ENCODE measurements around the gene CA14. TPM values are rescaled to one million over a fixed set of nuclear protein-coding genes. Genes with fewer than 3 reads are reported as not detected.

Gene CA14
- total and polyA plus RNA-seq, 9 of the 15 experiments (the other 6 are each of a cell fraction or from before 2014, with no cell fraction given): 0.13 to 0.57 (median 0.26) TPM; not detected in 1

DNA sequence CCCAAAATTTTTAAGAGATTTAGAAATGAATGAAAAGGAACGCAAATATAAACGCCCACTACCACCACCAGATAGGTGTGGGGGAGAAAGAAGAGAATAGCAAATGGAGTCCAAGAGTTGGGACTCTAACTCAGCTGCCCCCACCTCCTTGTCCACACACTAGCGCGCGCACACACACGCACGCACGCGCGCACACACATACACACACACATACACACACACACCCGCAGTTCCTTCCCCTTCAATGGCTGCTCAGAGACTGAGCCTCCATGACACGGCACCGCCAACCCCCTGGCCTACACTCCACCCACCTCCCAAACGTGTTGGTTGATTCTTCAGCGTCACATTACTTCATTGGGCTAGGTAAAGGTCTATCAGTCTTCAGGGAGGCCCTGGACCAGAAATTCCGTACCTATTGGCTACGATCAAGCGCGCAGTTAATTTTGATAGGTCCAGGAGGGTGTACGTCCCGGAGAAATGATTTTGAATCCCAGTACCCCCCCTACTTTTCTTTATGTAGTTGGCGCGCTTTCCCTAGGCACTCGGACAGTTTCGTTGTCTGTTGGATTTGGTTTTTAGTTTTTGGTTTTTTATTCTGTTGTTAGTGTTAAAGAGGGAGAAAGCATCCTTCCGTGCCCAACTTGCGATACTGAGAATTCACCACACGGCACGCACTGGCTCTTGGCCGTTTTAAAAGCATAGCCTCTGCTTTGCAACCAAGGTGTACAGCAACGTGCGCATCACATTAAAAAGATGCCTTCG is 21.5 kb upstream of the CA14 start, which contains the start of gene ANP32E (continued):
- TF ChIP-seq ZC3H4 (CRISPR knock-in tag; IDR thresholded peaks at IDR 0.05; ENCODE audit: borderline replicate concordance) (no peak), ELF1 (tag; IDR thresholded peaks at IDR 0.05) (peak; percentile 29; the same call in 1 of the 2 replicates), MAZ (CRISPR knock-in tag; conservative IDR thresholded peaks at IDR 0.05 in 1 of 2, IDR thresholded peaks at IDR 0.05 in 1 of 2) (peak in 1 of 2 experiments; percentile 86; a peak in 2 of 4 replicates), ATF7 (IDR thresholded peaks at IDR 0.05) (peak; percentile 89), EP400 (IDR thresholded peaks at IDR 0.05) (peak; percentile 99), ZNF778 (CRISPR knock-in tag; IDR thresholded peaks at IDR 0.05) (no peak), MYBL2 (IDR thresholded peaks at IDR 0.05; ENCODE audit: low read depth) (peak; percentile 99), MYBL2 (CRISPR knock-in tag; IDR thresholded peaks at IDR 0.05; ENCODE audit: borderline replicate concordance) (peak; percentile 92; the same call in 1 of the 2 replicates), ZNF785 (CRISPR knock-in tag; IDR thresholded peaks at IDR 0.05) (no peak), SREBF1 (IDR thresholded peaks at IDR 0.05; ENCODE audit: borderline replicate concordance, low read depth, low read length) (no peak), ZBTB1 (CRISPR knock-in tag; IDR thresholded peaks at IDR 0.05; ENCODE audit: borderline replicate concordance, low read depth) (no peak)
- TF ChIP-seq, protein P1, sequence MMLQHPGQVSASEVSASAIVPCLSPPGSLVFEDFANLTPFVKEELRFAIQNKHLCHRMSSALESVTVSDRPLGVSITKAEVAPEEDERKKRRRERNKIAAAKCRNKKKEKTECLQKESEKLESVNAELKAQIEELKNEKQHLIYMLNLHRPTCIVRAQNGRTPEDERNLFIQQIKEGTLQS (IDR thresholded peaks at IDR 0.05): no peak
- TF ChIP-seq, protein P1 (CRISPR knock-in tag; conservative IDR thresholded peaks at IDR 0.05): no peak; the same call in 1 of the 2 replicates
- TF ChIP-seq, protein P2, sequence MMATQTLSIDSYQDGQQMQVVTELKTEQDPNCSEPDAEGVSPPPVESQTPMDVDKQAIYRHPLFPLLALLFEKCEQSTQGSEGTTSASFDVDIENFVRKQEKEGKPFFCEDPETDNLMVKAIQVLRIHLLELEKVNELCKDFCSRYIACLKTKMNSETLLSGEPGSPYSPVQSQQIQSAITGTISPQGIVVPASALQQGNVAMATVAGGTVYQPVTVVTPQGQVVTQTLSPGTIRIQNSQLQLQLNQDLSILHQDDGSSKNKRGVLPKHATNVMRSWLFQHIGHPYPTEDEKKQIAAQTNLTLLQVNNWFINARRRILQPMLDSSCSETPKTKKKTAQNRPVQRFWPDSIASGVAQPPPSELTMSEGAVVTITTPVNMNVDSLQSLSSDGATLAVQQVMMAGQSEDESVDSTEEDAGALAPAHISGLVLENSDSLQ (IDR thresholded peaks at IDR 0.05): peak; percentile 99
- TF ChIP-seq, protein P3, sequence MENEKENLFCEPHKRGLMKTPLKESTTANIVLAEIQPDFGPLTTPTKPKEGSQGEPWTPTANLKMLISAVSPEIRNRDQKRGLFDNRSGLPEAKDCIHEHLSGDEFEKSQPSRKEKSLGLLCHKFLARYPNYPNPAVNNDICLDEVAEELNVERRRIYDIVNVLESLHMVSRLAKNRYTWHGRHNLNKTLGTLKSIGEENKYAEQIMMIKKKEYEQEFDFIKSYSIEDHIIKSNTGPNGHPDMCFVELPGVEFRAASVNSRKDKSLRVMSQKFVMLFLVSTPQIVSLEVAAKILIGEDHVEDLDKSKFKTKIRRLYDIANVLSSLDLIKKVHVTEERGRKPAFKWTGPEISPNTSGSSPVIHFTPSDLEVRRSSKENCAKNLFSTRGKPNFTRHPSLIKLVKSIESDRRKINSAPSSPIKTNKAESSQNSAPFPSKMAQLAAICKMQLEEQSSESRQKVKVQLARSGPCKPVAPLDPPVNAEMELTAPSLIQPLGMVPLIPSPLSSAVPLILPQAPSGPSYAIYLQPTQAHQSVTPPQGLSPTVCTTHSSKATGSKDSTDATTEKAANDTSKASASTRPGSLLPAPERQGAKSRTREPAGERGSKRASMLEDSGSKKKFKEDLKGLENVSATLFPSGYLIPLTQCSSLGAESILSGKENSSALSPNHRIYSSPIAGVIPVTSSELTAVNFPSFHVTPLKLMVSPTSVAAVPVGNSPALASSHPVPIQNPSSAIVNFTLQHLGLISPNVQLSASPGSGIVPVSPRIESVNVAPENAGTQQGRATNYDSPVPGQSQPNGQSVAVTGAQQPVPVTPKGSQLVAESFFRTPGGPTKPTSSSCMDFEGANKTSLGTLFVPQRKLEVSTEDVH (IDR thresholded peaks at IDR 0.05; ENCODE audit: low read depth, partially characterized antibody): peak; percentile 96
- TF ChIP-seq, protein P4, sequence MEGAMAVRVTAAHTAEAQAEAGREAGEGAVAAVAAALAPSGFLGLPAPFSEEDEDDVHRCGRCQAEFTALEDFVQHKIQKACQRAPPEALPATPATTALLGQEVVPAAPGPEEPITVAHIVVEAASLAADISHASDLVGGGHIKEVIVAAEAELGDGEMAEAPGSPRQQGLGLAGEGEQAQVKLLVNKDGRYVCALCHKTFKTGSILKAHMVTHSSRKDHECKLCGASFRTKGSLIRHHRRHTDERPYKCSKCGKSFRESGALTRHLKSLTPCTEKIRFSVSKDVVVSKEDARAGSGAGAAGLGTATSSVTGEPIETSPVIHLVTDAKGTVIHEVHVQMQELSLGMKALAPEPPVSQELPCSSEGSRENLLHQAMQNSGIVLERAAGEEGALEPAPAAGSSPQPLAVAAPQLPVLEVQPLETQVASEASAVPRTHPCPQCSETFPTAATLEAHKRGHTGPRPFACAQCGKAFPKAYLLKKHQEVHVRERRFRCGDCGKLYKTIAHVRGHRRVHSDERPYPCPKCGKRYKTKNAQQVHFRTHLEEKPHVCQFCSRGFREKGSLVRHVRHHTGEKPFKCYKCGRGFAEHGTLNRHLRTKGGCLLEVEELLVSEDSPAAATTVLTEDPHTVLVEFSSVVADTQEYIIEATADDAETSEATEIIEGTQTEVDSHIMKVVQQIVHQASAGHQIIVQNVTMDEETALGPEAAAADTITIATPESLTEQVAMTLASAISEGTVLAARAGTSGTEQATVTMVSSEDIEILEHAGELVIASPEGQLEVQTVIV (CRISPR knock-in tag; IDR thresholded peaks at IDR 0.05; ENCODE audit: borderline replicate concordance): no peak
- TF ChIP-seq, protein P5, sequence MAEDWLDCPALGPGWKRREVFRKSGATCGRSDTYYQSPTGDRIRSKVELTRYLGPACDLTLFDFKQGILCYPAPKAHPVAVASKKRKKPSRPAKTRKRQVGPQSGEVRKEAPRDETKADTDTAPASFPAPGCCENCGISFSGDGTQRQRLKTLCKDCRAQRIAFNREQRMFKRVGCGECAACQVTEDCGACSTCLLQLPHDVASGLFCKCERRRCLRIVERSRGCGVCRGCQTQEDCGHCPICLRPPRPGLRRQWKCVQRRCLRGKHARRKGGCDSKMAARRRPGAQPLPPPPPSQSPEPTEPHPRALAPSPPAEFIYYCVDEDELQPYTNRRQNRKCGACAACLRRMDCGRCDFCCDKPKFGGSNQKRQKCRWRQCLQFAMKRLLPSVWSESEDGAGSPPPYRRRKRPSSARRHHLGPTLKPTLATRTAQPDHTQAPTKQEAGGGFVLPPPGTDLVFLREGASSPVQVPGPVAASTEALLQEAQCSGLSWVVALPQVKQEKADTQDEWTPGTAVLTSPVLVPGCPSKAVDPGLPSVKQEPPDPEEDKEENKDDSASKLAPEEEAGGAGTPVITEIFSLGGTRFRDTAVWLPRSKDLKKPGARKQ (CRISPR knock-in tag; IDR thresholded peaks at IDR 0.05): no peak

All from K562 (cell line).